Measurements from ENCODE around the gene SLC3A2.
"Not testable (repeated sequence)": the region's sequence is repeated elsewhere in the genome, so short reads cannot be mapped to it uniquely, and the experiment has no call there.

DNA sequence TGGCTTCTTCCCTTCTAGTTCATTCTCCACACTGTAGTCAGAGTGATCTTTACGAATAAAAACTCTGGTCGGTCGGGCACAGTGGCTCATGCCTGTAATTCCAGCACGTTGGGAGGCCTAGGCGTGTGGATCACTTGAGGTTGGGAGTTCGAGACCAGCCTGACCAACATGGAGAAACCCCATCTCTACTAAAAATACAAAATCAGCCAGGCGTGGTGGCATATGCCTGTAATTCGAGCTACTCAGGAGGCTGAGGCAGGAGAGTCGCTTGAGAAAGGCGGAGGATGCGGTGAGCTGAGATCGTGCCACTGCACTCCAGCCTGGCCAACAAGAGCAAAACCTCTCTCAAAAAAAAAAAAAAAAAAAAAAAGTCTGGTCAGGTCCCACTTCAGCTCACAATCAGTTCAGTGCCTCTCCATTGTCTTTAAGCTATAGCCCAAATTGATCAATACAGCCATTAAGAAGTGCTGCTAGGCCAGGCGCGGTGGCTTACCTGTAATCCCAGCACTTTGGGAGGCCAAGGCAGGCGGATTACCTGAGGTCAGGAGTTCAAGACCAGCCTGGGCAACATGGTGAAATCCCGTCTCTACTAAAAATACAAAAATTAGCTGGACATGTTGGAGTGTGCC, 19.0 kb upstream of the SLC3A2 start:
- TF ChIP-seq, protein P1, sequence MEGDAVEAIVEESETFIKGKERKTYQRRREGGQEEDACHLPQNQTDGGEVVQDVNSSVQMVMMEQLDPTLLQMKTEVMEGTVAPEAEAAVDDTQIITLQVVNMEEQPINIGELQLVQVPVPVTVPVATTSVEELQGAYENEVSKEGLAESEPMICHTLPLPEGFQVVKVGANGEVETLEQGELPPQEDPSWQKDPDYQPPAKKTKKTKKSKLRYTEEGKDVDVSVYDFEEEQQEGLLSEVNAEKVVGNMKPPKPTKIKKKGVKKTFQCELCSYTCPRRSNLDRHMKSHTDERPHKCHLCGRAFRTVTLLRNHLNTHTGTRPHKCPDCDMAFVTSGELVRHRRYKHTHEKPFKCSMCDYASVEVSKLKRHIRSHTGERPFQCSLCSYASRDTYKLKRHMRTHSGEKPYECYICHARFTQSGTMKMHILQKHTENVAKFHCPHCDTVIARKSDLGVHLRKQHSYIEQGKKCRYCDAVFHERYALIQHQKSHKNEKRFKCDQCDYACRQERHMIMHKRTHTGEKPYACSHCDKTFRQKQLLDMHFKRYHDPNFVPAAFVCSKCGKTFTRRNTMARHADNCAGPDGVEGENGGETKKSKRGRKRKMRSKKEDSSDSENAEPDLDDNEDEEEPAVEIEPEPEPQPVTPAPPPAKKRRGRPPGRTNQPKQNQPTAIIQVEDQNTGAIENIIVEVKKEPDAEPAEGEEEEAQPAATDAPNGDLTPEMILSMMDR (conservative IDR thresholded peaks at IDR 0.05; ENCODE audit: low read length), result not testable (repeated sequence)
- TF ChIP-seq EZH2phosphoT487 (IDR thresholded peaks at IDR 0.05; ENCODE audit: borderline replicate concordance, low read depth, low read length), result not testable (repeated sequence)
